ACHN (cell line): ENCODE results near the gene SPRING1.
A peak's percentile ranks its signal among the peaks of the same experiment; 100 is the strongest.
"Not testable (repeated sequence)": the region's sequence is repeated elsewhere in the genome, so short reads cannot be mapped to it uniquely, and the experiment has no call there.

Experiments used
- DNase-seq: peaks from one replicate; pipeline ENCODE4 v3.0.0-alpha.2; 2015
- in situ Hi-C: cut with HindIII; loops from 2 replicates; pipeline ENCODE4 v1.10.0; 2017; ENCODE audit warnings: low sequenced_read_pairs, low pct_ligation_motif_present, low pct_unique_long_range_greater_than_20kb

SPRING1 gene

GRCh38 chr12:116745554-116745953 is 7.7 kb upstream of the SPRING1 start:
- in situ Hi-C loops = no loop called here
- DNase-seq = no peak

GRCh38 chr12:116744766-116745165 is 6.9 kb upstream of the SPRING1 start:
- in situ Hi-C loops = no loop called here
- no peak for DNase-seq

GRCh38 chr12:116742787-116743186 is 4.9 kb upstream of the SPRING1 start:
- DNase-seq, in situ Hi-C loops: not testable (repeated sequence)

GRCh38 chr12:116739381-116739887 is 1.6 kb upstream of the SPRING1 start:
- no peak for DNase-seq
- in situ Hi-C loops = no loop called here

GRCh38 chr12:116736962-116737773 is 701 bp downstream of the SPRING1 start:
- in situ Hi-C loops = no loop called here

GRCh38 chr12:116735951-116736599 is 1.8 kb downstream of the SPRING1 start:
- DNase-seq = no peak
- in situ Hi-C loops = no loop called here

More at GRCh38 chr12:116736962-116737773, 701 bp downstream of the SPRING1 start:
- DNase-seq = peak; percentile 42

- no peak for DNase-seq
- in situ Hi-C loops = no loop called here
These were observed 2.8 kb downstream of the SPRING1 start for GRCh38 chr12:116735084-116735483.

- no peak for DNase-seq
- in situ Hi-C loops = no loop called here
These were observed 3.6 kb downstream of the SPRING1 start for GRCh38 chr12:116734156-116734768.

GRCh38 chr12:116731801-116732200 is 6.1 kb downstream of the SPRING1 start:
- no peak for DNase-seq
- in situ Hi-C loops = no loop called here

- in situ Hi-C loops = no loop called here
- no peak for DNase-seq
These were observed 10.0 kb downstream of the SPRING1 start for GRCh38 chr12:116727891-116728290.

GRCh38 chr12:116727261-116727660 is 10.6 kb downstream of the SPRING1 start:
- DNase-seq = no peak
- in situ Hi-C loops = no loop called here

- no peak for DNase-seq
- in situ Hi-C loops = no loop called here
These were observed 11.2 kb downstream of the SPRING1 start for GRCh38 chr12:116726694-116727093.

GRCh38 chr12:116722245-116722644 is 15.6 kb downstream of the SPRING1 start:
- in situ Hi-C loops = loop anchor here (25.0 kb wide), 1 partner anchor 190 kb away; the partner anchor contains the start of gene FBXW8
- no peak for DNase-seq

GRCh38 chr12:116719731-116720528 is 17.9 kb downstream of the SPRING1 start:
- in situ Hi-C loops = loop anchor here (25.0 kb wide), 1 partner anchor 192 kb away; the partner anchor contains the start of gene FBXW8
- DNase-seq = peak; percentile 36

GRCh38 chr12:116718655-116719454 is 19.0 kb downstream of the SPRING1 start:
- peak; percentile 78 for DNase-seq
- in situ Hi-C loops = loop anchor here (25.0 kb wide), 1 partner anchor 193 kb away; the partner anchor contains the start of gene FBXW8

- in situ Hi-C loops = loop anchor here (25.0 kb wide), 1 partner anchor 195 kb away; the partner anchor contains the start of gene FBXW8
These were observed 20.1 kb downstream of the SPRING1 start for GRCh38 chr12:116717466-116718437.

More at GRCh38 chr12:116717466-116718437, 20.1 kb downstream of the SPRING1 start:
- DNase-seq = peak; percentile 61
